Activated CD8-positive, alpha-beta memory T cell treated with anti-CD3 and anti-CD28 coated beads, Interleukin-2, amount 50 U/mL, for 24 hours (primary cell): ENCODE results near the gene PSORS1C1.

Experiments used
- DNase-seq: peaks from one replicate; pipeline ENCODE4 v3.0.0-alpha.2; 2020; ENCODE audit errors: extremely low read depth

PSORS1C1 gene

DNA sequence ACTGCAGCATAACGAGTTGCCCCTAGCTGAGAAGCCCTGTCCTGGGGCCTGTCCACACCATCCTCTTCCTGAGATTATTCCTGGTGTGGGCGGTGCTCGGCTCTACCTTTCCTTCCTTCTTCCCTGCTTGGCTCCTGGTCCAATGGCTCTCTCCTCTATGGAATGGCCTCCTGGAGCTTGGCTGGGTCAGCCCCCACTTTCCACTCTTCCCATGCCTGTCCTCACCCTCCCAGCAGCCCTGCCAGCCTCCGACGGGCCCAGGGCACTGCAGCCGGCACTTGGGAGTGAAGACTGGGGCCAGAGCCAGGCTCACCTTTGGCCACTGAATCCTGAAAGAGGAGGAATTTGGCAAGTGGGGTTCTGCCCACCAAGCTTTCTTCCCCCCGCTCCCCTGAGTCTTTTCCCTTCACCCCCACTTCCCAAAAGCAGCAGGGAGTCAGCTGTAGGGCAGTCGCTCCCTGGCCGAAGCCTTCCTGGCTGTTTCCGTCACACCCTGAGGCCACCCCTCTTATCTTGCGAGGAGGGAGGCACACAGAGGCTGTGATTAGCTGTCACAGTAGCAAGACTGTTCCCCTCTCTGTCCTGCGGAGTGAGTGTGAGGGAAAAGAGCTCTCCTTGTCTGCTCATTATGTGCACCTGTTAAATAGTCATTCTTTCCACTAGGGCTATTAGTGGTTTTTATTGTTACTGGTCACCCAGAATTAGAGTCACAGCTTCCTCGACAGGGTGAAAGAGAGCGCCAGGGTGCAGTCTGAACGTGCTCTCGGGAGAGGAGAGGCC is 12.0 kb downstream of the PSORS1C1 start:
- DNase-seq: no peak

DNA sequence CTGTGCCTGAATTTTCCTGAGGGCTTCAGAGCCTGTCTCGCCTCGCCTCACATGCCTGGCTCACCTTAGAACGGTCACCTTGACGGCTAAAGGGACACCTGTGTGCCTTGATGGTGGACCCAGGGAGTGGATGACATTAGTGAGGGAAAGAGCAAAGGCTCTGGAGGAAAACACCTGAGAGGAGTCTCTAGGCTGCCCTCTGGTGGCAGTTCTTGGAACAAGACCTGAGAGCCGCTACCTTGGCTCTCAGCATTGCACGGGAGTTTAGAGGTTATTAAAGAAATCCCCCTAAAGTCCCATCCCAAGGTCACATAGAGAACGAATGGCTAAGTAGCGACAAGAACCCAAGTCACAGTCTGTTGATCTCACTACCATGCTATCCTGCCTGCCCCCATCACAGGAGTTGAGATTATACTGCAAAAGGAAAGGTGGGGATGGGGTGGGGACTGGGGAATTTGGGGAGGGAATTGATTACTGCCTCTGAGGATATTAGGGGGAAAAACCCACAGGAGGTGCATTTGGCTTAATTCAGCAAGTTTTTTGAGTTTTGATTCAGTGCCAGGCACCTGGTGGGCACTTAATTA is 13.6 kb downstream of the PSORS1C1 start:
- peak; percentile 24 for DNase-seq

DNA sequence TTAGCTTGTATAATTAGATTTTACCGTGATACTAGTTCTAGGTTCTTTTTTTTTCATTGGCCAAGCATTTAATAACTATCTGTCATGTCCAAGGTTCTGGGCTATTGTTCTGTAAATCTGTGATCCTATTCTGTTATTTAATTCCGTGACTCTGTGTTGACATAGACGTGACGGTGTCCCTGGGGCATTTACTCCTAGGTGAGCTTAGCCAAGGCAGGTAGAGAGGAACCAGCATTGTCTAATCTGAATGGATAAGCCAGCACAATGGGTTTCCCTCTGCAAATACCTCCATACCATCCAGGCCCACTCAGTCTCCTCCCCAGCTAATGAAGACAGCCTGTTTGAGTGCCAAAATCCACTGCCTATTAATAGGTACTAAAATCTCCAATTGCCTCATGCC is 14.5 kb downstream of the PSORS1C1 start:
- DNase-seq: no peak

- DNase-seq: no peak
Measured at GRCh38 chr6:31130751-31131150, 16.2 kb downstream of the PSORS1C1 start.

- no peak for DNase-seq
Measured at GRCh38 chr6:31131595-31131994, 17.0 kb downstream of the PSORS1C1 start.

GRCh38 chr6:31132806-31133205 is 18.2 kb downstream of the PSORS1C1 start:
- no peak for DNase-seq

DNA sequence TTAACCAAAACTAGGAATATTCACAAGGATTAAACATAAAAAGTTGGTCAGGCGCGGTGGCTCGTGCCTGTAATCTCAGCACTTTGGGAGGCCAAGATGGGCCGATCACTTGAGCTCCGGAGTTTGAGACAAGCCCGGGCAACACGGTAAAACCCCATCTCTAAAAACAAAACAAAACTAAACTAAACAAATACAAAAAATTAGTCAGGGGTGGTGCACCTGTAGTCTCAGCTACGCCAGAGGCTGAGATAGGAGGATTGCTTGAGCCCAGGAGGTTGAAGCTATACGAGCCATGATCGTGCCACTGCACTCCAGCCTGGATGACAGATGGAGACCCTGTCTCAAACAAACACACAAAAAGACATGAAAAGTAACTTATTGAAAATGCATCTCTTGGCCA is 21.1 kb downstream of the PSORS1C1 start:
- no peak for DNase-seq

GRCh38 chr6:31138982-31139381 is 24.4 kb downstream of the PSORS1C1 start, which contains the start of gene PSORS1C2:
Gene PSORS1C2 (minus strand): TSS chr6:31139066. CDS start chr6:31139026, 40 bp downstream.
- DNase-seq: no peak

DNA sequence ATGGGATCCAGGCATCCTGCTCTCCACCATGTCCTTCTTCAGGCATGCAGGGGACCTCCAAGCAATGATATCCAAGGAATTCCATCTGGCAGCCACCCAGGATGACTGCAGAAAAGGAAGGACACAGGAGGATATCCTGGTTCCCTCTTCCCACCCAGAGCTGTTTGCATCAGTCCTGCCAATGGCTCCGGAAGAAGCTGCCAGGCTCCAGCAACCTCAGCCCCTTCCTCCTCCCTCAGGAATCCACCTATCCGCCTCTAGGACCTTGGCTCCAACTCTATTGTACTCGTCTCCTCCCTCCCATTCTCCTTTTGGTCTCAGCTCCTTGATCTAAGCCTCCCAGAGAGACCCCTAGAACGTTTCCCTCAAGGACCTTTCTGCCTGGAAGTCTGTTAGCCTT is 25.0 kb downstream of the PSORS1C1 start:
- no peak for DNase-seq

GRCh38 chr6:31140643-31141042 is 26.0 kb downstream of the PSORS1C1 start:
- no peak for DNase-seq

DNA sequence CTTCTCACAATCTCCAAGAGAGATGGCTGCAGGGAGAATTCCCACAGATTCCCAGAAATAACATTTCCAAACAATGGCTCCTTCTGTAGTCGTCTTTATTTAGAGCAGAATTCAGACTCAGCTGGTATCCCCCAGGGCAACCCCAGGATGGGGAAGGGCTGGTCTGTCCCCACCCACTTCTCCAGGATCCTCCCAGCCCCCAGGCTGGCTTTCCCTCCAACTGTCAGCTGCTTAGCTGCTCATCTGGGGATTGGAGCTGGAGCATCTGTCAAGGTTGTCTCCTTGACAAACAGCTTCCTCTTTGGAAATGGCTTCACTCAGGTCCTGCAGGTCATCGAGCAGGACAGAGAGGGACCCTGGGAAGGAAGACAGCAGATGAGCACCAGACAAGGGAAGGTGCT is 27.8 kb downstream of the PSORS1C1 start:
- no peak for DNase-seq

DNA sequence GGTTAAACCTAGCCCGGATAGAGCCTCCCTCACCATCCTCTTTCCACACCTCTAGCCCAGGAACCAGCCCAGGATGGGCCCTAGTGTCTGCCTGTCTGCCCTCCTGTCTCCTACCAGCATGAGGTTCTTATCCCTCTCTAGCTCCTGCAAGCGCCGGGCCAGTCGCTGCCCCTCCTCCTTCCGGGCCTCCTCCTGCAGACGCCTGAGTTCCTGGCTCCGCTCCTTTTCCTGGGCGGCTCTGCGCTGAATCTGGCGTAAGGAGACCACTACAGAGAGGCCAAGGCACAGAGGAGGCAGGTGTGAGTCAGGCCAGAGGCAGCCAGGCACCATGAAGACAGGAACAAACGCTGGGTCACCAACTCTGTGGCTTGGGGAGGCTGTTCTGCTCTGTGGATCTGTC is 28.5 kb downstream of the PSORS1C1 start:
- DNase-seq: no peak

DNA sequence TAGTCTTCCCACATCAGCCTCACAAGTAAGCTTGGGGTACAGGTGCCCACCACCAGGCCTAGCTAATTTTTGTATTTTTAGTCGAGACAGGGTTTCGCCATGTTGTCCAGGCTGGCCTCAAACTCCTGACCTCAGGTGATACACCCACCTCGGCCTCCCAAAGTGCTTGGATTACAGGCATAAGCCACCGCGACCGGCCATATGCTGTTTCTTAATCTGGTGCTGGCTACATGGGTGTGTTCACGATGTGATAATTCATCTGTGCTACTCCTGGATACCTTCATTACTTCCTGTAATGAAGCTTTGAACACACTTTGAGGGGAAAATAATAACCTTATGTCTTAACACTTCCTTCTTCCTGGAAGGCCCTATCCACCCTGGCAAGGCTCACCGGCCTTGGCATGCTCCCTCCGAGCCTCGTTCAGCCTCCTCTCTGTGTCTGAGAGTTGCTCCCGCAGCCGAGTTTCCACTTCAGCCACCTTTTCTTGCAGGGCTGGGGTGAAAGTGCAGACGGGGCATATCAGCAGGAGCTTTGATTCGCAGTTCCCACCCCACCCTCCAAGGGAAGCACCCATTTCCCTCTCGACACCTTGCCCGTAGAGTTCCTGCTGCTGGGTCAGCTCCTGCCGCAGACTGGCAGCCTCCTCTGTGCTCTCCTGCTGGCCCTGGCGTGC is 29.8 kb downstream of the PSORS1C1 start:
- DNase-seq: no peak

- no peak for DNase-seq
Measured at GRCh38 chr6:31144970-31145340, 30.4 kb downstream of the PSORS1C1 start.

DNA sequence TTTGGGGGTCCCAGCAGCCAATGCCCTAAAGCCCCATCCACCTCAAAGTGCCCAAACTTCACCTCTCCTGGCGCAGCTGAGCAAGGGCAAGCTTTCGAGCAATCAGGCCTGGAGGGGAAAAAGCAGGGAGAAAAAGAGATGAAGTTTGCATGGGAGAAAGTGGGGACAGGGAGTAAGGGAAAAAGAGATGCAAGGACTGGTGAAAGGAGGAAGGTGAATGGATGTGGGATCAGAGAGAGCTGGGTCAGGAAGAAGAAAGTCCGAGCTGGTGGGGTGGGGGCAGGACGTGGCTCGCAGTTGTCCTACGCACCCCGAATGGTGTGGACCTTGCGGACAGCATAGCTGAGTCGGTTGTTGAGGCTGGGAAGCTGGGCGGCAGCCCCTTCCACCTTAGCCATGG is 30.8 kb downstream of the PSORS1C1 start:
- no peak for DNase-seq

DNA sequence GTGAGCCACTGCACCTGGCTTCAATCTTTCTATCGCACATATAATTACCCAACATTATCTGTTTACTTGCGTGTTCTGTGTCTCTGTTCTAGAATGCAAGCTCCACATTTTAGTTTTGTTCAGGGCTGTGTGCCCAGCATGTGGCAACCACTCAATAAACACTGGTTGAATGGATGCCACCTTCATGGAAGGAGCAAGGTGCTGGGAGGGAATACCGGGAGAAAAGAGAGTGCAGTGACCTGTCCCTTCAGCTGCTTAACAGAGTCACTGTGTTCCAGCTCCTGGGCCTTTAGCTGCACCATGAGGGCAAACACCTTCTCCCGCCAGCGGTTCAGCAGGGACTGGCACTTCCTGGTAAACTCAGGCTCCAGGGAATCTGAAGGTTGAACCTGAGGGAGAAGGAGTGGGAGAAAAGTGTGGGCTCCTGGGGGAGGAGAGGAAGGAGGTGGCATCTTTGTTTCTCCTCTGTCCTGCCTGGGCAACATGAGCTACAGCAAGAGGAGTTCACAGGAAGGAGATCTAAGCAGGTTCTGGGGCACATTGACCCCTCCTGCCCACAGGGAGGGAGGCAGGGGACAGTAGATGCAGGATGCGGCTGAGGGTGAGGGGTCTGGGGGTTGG is 35.3 kb downstream of the PSORS1C1 start:
- DNase-seq: no peak

DNA sequence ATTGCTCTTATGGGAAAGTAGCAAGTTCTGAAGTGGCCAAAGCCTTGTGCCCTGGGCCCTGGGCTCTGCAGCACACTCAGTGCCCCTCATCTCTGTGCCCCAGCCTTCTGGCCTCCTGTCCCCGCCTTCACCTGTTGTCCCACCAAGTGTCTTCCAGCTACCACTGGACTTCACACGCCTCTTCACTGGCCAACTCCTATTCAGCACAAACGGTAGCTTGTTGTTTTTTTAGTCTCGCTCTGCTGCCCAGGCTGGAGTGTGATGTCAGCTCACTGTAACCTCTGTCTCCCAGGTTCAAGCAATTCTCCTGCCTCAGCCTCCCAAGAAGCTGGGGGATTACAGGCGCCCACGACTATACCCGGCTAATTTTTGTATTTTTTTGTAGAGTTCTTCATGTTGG is 38.2 kb downstream of the PSORS1C1 start:
- DNase-seq: no peak

DNA sequence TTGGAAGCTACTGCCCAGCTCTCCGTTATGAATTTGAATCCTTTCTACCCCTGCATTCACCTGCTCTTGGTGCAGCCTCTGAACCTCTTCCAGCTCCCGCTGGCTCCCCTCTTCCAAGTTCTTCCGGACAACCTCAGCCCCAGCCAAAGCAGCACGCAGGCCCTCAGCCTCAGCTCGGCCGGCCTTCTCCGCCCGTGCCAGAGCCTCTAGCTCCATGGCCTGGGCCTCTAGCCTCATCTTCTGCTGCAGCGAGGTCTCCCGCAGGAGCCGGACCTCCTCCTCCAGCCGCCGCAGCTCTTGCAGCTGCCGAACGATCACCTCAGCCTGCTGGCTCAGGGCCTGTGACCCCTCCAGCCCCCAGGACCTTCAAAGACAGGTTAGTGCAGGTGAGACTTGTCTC is 39.8 kb downstream of the PSORS1C1 start:
- DNase-seq: no peak

DNA sequence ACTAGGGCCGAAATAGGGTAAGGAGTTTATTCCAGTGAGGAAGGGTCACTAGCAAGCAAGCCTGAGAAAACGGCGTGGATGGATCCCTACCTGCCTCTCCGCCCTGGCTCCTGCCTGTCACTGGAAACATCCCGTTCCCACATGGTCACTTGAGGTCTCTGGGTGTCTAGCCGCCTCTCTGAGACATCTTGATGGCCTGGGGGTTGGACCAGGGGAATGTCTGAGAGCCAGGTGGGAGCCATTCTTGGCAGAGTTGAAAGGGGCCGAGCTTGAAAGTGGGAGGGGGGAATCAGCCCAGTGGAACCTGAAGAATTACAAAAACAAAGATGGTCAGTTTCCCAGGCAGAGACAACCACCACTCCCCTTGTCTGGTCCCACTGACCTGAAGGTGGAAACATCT is 42.0 kb downstream of the PSORS1C1 start:
- DNase-seq: no peak

GRCh38 chr6:31157513-31158139 is 43.0 kb downstream of the PSORS1C1 start, which contains the start of gene CCHCR1:
Gene CCHCR1 (minus strand): TSS chr6:31157802. CDS start chr6:31157600, 202 bp downstream.
- no peak for DNase-seq

DNA sequence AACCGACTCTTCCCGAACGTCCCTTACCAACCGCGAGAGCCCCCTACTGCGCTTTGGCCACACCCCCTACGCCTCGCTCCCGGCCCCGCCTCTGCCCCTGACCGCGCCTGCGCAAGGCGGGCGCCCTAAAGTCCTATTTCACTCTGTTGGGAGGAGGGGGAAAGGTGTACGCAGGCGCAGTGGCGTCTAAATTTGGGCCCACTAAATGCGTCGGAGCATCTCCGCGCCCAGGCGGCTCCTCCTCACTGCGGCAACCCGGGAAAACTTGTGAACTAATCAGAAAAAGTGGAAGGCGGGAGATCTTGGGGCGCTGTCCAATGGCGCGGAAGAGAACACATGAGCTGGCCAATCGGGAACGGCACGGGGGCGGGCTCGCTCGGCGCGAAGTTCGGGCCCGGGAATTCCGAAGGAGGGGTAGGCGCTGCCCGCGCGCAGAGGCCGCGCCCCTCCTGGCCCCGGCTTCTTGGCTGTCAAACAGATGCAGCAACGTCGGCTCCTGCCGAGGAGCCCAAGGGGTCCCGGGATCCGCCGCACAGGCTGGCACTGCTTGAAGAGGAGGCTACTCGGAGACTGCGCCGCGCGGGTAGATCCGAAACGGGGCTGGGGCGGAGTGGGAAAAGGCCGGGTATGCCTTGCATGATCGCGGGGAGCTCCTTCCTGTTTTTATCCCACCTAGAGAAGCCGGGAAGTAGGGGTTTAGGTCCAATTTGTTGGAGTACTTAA is 43.7 kb downstream of the PSORS1C1 start, which contains the start of gene TCF19:
TCF19 (plus strand) TSS at position 450 of the 723 bp plus-strand sequence. CDS start 881 bp downstream, outside the sequence.
- DNase-seq: peak; percentile 99
